ENCODE measurements around the gene IDUA. TPM values are rescaled to one million over a fixed set of nuclear protein-coding genes. Genes with fewer than 3 reads are reported as not detected.

The IDUA gene
- total RNA-seq, 4 donors from 2014 or later: 11.0 to 33.1 (median 19.7) TPM

- Histone ChIP-seq H3K4me3 (no peak overlapping the region), H3K4me1 (peaks cover 22% of the 10 kb centered on the region), H3K27me3 (no peaks in the 10 kb centered on the region), H3K27ac (no peak overlapping the region), H3K9me3 (no peaks in the 10 kb centered on the region), H3K36me3 (no peaks in the 10 kb centered on the region)
- DNase-seq (ENCODE audit: low spot score in 2 of 2): no peak
- TF ChIP-seq EP300 (IDR thresholded peaks at IDR 0.05) (no peak), CTCF (IDR thresholded peaks at IDR 0.05) (no peak), POLR2AphosphoS5 (IDR thresholded peaks at IDR 0.05) (no peak), POLR2A (IDR thresholded peaks at IDR 0.05) (no peak)
- WGBS: 55% methylated on average over 7 of the region's 36 CpGs
Measured at GRCh38 chr4:1014291-1015167, 27.7 kb downstream of the IDUA start.

DNA sequence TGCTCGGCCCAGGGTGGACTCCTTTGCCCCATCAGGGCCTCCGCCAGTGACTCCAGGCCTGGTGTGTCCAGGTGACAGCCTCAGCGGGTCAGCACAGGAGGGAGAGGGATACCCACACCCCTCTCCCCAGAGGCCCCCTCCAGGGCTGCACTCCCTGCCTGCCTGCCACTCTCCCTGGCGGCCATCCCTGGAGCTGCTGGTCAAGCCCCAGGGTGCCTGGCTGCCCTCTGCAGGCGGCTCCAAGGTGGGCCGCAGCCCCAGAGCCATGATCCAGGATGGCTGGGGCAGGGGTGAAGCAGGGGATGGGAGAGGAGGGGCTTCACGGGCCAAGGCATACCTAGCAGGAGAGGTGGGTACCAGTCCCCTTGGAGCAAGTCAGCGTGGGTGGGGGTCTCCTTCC lies 28.3 kb downstream of the IDUA start:
- H3K4me1 ChIP-seq: peaks cover 17% of the 10 kb centered on the region
- TF ChIP-seq POLR2AphosphoS5 (IDR thresholded peaks at IDR 0.05) (no peak), EP300 (IDR thresholded peaks at IDR 0.05) (no peak), POLR2A (IDR thresholded peaks at IDR 0.05) (no peak), CTCF (IDR thresholded peaks at IDR 0.05) (no peak)
- no peaks in the 10 kb centered on the region for H3K36me3 ChIP-seq
- no peak overlapping the region for H3K4me3 ChIP-seq
- H3K27me3 ChIP-seq: no peaks in the 10 kb centered on the region
- 91% methylated on average over 2 of the region's 8 CpGs for WGBS
- H3K27ac ChIP-seq: no peak overlapping the region
- H3K9me3 ChIP-seq: no peaks in the 10 kb centered on the region
- DNase-seq (ENCODE audit: low spot score in 2 of 2): no peak

DNA sequence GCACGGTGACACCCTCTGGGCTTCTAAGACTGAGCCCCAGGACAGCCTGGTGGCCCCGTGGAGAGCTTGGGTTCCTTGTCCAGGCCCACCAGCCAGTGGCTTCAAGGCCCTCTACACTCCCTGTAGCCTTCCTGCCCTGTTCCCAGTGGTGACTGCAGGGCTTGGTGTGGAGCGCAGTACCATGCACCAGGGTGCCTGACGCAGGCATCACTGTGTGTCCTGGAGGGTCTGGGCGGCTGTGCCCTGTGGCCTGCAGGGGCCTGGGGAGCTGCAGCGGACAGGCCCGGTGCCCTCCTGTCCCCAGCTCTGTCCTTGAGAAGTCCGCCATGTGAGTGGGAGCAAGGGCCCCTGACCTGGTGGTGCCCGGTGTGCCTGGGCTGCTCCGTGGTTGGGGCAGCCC lies 28.9 kb downstream of the IDUA start:
- WGBS: 79% methylated on average over 2 of the region's 10 CpGs
- no peak overlapping the region for H3K27ac ChIP-seq
- H3K4me3 ChIP-seq: no peak overlapping the region

GRCh38 chr4:1017211-1017610 lies 30.4 kb downstream of the IDUA start:
- Histone ChIP-seq H3K9me3 (no peaks in the 10 kb centered on the region), H3K27ac (no peak overlapping the region), H3K36me3 (no peaks in the 10 kb centered on the region), H3K4me1 (peaks cover 4% of the 10 kb centered on the region), H3K27me3 (no peaks in the 10 kb centered on the region), H3K4me3 (no peak overlapping the region)
- no peak for DNase-seq (ENCODE audit: low spot score in 2 of 2)
- WGBS: 90% methylated on average over 2 of the region's 16 CpGs
- no peak for TF ChIP-seq CTCF (IDR thresholded peaks at IDR 0.05)
- no peak for TF ChIP-seq POLR2A (IDR thresholded peaks at IDR 0.05)
- no peak for TF ChIP-seq EP300 (IDR thresholded peaks at IDR 0.05)
- no peak for TF ChIP-seq POLR2AphosphoS5 (IDR thresholded peaks at IDR 0.05)

More for the DNA sequence above, 28.9 kb downstream of the IDUA start:
- DNase-seq (ENCODE audit: low spot score in 2 of 2): no peak
- Histone ChIP-seq H3K27me3 (no peaks in the 10 kb centered on the region), H3K4me1 (peaks cover 11% of the 10 kb centered on the region), H3K36me3 (no peaks in the 10 kb centered on the region), H3K9me3 (no peaks in the 10 kb centered on the region)
- no peak for TF ChIP-seq CTCF (IDR thresholded peaks at IDR 0.05)

- 80% methylated on average over 12 of the region's 15 CpGs for WGBS
- no peak overlapping the region for H3K27ac ChIP-seq
Measured at GRCh38 chr4:1017706-1018105, 30.9 kb downstream of the IDUA start.

More at GRCh38 chr4:1017706-1018105, 30.9 kb downstream of the IDUA start:
- no peak for DNase-seq (ENCODE audit: low spot score in 2 of 2)
- no peak for TF ChIP-seq POLR2AphosphoS5 (IDR thresholded peaks at IDR 0.05)
- no peak for TF ChIP-seq EP300 (IDR thresholded peaks at IDR 0.05)
- TF ChIP-seq POLR2A (IDR thresholded peaks at IDR 0.05): no peak
- no peak for TF ChIP-seq CTCF (IDR thresholded peaks at IDR 0.05)
- no peaks in the 10 kb centered on the region for H3K27me3 ChIP-seq
- no peak overlapping the region for H3K4me3 ChIP-seq
- no peaks in the 10 kb centered on the region for H3K9me3 ChIP-seq
- no peaks in the 10 kb centered on the region for H3K36me3 ChIP-seq
- no peaks in the 10 kb centered on the region for H3K4me1 ChIP-seq
